HG03521 (cell line): ENCODE results near the gene RAB6B.

Experiments used
- ATAC-seq: cut with Tn5 transposase; IDR thresholded peaks from one replicate; pipeline ENCODE4 v1.9.1; 2021; ENCODE audit warnings: mild to moderate bottlenecking, moderate library complexity; ENCODE audit not compliant: unreplicated experiment

Gene RAB6B

DNA sequence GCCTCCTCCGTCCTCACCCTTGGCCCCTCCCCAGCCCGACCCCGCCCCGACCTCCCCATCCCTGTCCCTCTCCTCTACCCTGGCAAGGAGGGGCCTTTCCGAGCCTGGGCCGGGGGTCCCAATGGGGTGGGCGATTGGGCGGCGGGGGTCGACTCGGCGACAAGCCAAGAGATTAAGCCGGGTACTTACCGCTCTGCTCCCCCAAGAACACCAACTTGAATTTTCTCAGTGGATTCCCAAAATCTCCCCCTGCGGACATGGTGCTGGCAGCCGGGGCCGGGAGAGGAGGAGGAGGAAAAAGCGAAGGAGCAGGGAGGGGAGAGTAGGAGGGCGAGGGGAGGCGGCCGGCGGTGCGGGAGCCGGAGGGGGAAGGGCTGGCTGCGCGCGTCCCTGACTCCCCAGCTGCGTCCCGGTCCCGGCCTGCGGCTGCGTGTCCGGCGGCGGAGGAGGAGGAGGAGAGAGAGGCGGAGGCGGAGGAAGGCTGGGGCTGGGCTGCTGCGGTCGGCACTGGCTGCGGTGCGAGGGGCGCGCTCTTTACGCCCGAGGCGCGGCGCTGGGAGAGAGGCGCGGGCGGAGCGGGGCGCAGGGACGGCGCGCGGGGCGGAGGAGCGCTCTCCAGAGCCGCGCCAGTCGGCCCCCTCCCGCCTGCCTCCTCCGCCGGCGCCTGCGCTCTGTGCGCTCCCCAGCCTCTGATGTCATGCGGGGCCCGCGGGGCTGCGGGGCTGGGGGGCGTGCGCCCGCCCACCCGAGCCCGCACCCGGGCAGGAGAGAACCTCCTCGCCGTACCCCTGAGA is at the start of gene RAB6B:
TSS of gene RAB6B (minus strand) at position 675 of the 794 bp plus-strand sequence. CDS start at position 259, 416 bp downstream.
- no peak for ATAC-seq

GRCh38 chr3:133944641-133945380 is 49.1 kb upstream of the RAB6B start:
- no peak for ATAC-seq

- ATAC-seq: no peak
Measured at GRCh38 chr3:133944181-133944580, 48.5 kb upstream of the RAB6B start.

DNA sequence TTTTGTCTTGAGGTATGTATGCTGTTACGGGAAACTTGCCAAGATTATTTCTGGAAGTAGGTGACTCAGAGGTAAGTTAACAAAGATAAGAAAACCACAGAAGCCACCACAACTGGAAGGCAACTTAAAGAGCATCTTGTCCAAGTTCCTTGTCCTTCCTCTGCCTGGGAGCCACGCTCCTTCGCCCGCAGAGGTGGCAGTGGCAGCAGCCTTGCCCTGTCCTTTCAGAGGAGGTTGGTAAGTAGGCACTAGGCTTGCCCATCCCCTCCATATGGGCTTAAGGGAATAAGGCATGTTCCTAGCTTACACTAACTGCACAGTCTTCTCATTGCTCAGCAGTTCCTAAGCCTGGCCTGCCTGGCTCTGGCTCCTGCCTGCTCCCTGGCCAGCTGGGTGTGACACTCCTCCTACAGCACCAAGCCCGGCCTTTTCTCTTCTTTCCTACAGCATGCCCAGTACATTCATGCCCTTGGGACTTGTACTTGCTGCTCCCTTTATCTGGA is 48.0 kb upstream of the RAB6B start:
- ATAC-seq: no peak

DNA sequence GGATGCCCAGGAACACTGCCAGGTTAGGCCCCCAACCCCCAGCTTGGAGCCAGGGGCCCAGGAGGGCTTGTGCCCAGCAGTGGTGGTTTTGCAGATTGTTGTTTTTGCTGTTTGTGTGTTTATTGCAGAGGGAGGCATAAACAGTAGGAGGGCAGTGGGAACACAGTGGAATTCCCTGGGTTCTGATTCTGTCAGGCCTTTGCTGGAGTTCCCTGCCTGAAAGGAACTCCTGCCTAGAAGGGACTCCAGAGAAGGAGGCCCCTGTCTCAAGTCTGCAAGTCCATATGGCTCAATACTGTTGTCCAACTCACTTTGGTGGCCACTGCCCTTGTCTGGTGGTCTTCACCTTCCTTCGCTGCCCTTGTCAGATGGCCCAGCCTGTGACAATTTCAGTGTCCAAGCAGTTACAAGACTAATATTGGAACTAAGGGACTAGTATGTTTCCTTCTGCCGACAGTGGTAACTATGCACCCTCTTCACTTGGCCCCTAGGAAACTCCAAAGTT is 47.4 kb upstream of the RAB6B start:
- no peak for ATAC-seq

DNA sequence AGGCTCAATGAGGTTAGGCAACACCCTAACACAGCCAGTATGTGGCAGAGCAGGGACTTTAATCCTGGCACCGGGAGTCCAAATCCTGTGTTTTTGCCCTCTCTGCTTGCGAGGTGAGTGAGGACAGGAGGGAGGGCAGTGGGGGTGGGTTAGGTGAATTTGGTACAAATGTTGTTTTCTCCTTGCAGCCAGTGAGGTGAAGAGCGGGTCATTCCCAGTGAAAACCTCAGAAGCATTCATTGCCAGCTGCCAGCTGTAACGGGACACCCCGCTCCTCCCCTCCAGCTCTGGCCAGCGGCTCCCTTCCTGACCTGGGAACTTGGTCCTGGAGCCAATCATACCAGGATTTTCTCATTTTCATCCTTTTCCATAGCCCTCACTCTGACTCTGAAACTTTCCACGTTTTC is 45.7 kb upstream of the RAB6B start:
- ATAC-seq: no peak

DNA sequence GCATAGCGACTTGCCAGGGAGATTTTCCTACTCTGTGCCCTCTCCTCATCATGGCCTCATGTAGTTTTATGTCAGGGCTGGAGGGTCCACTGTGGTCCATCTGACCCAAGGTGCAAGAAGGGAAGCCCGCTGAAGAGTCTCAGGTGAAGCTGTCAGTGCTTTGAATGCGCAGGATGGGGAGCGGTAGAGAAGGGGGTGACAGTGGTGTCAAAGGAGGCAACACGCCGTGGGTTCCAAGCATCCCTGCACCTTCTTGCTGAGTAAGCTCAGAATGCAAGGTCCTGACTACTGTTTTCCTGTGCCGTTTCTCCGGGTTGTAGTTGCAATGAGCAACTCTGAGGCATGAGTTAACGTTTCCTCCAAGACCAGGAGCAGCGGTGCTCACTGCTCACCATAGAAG is 44.9 kb upstream of the RAB6B start:
- ATAC-seq: no peak

DNA sequence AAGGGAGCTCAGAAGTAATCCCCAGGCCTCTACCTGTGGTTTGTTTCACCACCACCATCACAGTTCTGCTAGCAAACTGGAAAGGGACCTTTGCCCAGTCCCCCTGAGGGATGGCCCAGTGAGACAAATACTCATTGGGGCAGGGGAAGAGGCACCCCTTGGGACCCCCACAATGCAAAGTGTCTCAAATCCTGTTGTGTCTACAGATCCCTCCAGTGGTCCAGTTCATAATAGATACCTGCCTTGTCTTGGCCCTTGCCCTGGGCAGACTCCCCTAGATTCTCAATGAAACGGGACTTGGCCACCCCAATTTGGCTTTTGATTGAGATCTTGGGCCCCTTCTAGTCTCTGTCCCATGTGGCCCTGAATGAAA is 43.8 kb upstream of the RAB6B start:
- no peak for ATAC-seq

- ATAC-seq: no peak
Measured at GRCh38 chr3:133938770-133939462, 43.2 kb upstream of the RAB6B start.

DNA sequence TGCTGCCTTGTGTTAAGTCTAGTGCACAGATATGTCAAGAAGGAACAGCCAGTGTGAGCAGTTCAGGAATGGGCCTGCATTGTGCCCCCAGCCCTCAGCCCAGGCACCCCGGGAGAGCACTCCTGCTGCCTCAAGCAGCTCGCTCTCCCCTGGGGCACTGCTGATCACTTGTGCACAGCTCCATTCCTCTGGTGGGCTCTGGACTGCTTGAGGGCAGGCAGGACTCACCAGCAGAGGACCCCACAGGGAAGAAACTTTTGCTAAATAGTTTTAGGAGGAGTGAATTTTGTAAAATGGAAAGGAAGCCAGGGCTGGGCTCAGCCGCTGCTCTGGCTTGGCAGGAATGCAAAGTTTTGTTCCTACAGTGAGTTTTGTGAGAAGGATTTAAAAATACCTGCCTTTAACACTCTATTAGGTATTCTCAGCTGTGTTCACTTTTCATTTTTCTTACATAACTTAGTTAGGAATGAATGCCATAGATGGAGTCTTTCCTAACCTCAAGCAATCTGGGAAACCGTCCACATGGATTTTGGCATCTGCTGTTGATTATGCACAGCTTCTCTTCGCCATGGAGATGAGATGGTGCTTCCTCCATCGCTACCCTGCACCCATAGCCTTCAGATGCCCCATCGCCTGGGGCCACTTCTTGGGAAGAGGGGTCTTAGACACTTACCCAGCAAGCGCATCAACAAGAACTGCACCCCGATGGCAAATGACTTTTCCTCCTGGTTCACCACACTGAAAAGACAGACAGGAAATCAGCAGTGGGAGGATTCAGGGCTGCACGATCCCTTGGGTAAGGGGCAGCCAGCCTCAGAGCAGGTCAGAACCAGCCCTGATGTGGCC is 42.3 kb upstream of the RAB6B start:
- no peak for ATAC-seq

DNA sequence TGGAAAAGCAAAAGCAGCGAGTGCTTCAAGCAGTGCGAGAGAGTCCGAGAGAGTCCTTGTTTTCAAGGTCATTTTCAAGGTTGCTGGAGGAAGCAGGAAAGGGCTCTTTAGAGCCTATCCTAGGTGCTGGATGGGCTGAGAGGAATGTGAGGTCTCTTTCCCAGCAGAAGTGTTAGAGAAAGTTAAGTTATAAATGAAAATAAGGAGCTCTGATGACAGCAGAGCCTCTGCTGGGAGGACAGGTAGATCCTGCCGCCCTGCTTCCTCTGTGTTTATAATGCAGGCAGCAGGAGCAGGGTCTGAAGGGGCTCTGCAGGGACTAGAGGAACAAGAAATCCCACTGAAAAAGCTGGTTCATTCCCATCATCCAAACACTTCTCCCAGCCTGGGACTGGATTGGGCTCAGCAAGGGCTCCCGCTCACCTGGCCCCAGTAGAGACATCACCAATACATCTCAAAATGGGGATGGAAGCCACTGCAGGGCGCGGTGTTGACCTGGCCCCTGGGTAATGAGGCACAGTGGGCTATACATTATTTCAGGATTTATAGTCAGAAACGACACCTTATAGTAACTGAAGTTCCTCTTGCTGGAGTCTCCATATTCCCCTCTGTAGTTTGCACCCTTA is 41.5 kb upstream of the RAB6B start:
- no peak for ATAC-seq

- no peak for ATAC-seq
Measured at GRCh38 chr3:133935843-133936769, 40.4 kb upstream of the RAB6B start.

GRCh38 chr3:133934996-133935842 is 39.5 kb upstream of the RAB6B start:
- ATAC-seq: no peak

DNA sequence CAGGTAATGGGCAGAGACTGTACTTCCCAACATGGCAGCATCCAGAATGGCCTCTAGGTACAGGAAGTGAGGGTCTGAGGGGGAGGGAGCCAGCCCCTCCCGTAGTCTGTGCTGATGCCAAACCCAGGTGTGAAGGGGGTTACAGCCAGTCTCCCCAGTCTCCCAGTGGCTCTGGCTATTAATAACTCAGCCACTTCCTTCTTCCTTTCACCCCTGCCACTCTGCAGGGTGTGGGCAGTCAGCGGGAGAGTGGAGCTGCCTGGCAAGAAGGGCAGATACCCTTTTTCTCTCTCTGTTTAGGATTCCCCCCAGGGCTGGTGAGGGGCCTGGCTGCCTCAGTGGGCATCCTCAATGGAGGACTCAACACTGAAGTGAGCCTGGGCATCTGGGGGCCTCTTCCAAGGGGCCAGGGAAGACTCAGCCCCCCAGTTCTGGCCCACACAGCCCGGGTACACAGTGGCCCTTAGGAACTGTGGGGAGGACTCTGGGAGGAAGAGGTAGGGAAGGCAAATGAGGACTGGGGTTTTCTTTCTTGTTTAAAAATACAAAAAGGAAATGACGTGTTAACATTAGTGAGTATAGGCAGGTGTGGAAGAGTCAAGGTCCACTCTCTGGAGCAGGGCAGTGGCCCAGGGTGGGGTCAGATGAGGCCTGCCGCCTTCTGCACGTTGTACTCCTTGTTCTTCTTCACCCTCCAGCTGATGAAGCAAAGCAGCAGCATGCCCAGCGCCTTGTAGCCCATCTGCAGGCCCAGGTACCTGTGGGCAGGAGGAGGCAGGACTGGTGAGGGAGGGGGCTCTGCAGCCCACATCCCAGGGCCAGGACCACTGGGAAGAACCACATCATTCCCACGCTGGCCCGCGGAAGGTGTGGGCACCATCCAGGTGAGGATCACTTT is 38.6 kb upstream of the RAB6B start:
- no peak for ATAC-seq

DNA sequence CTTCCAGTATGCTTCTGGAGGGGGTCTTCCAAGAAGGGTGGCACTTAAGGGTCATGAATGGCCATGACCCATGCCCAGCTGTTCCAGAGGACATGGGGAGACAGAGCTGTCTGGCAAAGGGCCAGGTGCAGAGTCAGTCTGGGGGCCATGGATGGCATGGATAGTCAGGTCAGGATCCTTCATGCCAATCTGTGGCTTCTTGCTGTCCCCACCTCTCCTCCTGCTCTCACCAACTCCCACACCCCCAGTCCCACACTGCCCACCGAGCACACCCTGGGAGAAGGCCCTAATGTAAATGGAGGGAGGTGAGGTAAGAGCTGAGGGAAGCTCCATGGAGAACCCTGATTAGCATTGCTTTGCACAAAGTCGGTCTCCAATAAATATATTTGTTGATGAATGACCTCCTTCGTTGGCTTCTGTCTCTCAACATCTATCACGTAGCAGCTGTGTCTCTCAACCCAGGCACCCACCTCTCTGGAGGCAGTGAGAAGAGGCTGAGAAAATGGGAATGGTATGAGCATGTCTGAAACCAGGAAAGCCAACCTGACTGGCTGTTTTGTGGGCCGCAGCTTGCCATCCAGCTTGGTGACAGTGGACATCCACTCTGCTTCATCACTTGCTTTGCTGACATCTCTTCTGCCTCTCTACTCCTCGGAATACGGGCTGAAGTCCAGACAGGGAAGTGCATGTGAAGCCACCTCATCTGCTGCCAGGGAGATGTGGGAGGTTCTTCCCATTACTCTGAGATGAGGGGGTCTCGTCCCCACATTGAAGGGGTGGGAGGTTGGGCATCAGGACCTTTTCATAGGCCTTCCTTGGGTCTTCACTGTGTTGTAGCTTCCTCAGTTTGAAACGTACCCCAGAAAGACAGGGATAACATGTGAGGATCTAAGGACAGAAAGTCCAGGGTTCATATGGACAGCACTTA is 37.7 kb upstream of the RAB6B start:
- no peak for ATAC-seq

- no peak for ATAC-seq
Measured at GRCh38 chr3:133932009-133932408, 36.3 kb upstream of the RAB6B start.
